HG02840 (cell line): Measurements from ENCODE around the gene MYH9.
"Not testable (repeated sequence)": the region's sequence is repeated elsewhere in the genome, so short reads cannot be mapped to it uniquely, and the experiment has no call there.

Source experiments
- ATAC-seq: cut with Tn5 transposase; IDR thresholded peaks from one replicate; pipeline ENCODE4 v1.9.1; 2021; ENCODE audit warnings: mild to moderate bottlenecking, moderate library complexity, moderate number of reproducible peaks; ENCODE audit not compliant: unreplicated experiment, low FRiP score

Gene MYH9

GRCh38 chr22:36256478-36256877 is 131.3 kb downstream of the MYH9 start:
- ATAC-seq = no peak

GRCh38 chr22:36255572-36255971 is 132.2 kb downstream of the MYH9 start:
- ATAC-seq = not testable (repeated sequence)

DNA sequence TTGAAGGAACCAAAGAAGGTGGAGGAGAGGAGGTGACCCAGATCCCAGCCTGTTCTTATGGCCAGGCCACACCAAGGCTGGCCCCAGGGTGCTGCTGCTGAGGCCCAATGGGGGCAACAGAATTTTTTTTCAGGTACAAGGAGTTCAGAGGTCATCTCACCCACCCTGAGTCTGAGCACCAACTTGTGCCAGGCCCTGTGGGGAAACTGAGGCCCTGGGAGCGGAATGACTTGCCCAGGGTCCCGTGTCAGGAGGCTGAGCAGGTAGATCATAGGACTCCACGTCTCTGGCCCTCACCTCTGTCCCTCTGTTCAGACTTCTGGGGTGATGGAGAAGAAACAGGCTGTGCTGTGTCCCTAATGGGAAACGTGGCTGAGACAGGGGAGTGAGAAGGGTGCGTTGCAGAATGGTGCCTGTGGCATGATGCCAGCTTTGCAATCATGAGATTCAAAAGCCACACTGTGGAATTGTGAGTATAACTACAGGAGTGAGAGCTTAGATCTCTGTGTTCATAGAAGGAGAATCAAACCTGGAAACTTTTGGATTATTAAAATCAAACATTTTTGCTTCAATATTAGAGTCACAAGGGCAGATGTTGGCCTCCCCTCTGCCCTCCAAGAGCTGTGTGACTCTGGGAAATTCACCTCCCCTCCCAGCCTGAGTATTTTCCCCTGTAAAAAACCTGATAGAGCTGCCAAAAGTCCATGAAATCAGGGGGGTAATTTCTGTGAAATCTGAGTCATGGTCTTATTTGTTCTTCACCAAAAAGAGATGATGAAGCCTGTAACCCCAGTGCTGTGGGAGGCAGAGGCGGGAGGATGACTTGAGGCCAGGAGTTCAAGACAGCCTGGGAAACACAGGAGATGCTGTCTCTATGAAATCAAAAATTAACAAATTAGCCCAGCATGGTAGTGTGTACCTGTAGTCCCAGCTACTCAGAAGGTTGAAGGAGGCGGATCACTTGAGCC is 134.0 kb downstream of the MYH9 start:
- no peak for ATAC-seq

DNA sequence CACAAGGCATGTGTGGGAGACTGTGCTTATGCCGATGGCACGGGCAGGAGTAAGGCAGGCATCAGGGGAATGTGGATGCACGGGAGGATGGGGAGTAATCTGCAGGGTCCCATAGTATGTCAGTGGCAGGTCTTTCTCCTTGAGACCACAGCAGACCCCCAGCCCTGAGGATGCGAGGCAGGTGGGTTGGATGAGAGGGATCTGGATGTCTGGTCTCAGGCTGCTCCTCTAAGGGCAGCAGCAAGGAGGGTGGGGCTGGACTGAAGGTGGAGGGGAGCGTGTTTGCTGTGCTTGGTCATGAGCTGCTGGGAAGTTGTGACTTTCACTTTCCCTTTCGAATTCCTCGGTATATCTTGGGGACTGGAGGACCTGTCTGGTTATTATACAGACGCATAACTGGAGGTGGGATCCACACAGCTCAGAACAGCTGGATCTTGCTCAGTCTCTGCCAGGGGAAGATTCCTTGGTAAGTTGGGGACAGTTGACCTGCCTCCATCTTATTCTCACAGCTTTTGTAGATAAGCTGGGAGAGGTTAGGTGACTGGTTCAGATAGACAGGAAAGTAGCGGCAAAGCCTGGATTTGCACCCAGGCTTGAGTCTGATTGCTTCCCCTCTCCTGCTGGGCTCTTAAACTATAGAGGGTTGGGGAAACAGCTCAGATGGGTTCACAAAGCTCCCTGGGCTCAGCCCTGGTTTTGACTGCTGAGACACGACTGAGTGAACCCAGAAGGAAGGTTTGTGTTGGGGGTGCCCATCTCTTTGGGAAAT is 134.8 kb downstream of the MYH9 start, which contains the start of gene APOL1:
APOL1 (plus strand) TSS at position 380 of the 769 bp plus-strand sequence. CDS start 1,823 bp downstream, outside the sequence.
- no peak for ATAC-seq

DNA sequence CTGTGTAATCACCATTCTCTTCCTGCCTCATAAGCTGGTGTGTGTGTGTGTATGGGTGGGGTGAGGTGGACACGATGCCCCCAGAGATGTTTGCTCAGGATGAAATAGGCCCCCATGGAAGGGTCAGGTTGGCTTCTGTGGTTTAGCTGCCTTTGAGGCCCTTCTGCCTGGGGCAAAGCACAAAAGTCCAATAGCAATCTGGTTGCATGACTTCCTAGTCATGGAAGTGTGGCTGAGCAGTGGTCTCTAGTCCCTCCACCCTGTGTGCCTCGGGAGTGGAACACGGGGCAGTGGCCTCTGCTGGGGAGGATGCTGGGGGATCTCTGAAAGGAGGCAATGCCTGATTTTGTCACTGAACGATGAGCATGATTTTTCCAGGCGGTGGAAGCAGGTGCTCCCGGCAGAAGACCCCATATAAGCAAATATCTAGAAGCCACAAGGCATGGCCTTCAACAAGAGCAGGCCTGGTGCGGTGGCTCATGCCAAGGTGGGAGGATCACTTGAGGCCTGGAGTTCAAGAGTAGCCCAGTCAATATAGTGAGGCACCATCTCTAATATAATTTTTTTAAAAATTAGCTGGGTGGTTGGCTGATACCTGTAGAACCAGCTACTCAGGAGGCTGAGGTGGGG is 135.7 kb downstream of the MYH9 start:
- ATAC-seq = not testable (repeated sequence)

GRCh38 chr22:36250292-36250960 is 137.3 kb downstream of the MYH9 start:
- not testable (repeated sequence) for ATAC-seq

DNA sequence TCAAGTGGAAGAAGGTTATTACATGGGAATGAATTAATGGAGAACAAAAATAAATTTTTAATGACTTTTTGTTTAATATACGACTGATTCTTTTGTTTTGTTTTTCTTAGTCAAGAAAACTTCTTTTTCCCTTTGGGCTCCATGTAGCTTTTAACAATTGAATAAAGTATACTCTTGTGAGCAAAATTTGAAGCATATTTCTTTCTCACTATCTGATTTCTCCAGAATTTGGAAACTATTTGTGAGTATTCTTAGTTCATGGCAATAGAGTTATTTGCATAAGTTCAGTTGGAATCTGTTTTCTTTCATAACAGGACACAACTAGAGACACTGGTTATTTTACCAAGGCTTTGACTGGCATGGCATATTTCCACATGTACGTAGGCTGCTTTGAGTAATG is 138.6 kb downstream of the MYH9 start:
- ATAC-seq = no peak

GRCh38 chr22:36247955-36248354 is 139.8 kb downstream of the MYH9 start:
- ATAC-seq = no peak

- no peak for ATAC-seq
Measured at GRCh38 chr22:36246718-36247117, 141.0 kb downstream of the MYH9 start.

- ATAC-seq = no peak
Measured at GRCh38 chr22:36245805-36246356, 141.9 kb downstream of the MYH9 start.

DNA sequence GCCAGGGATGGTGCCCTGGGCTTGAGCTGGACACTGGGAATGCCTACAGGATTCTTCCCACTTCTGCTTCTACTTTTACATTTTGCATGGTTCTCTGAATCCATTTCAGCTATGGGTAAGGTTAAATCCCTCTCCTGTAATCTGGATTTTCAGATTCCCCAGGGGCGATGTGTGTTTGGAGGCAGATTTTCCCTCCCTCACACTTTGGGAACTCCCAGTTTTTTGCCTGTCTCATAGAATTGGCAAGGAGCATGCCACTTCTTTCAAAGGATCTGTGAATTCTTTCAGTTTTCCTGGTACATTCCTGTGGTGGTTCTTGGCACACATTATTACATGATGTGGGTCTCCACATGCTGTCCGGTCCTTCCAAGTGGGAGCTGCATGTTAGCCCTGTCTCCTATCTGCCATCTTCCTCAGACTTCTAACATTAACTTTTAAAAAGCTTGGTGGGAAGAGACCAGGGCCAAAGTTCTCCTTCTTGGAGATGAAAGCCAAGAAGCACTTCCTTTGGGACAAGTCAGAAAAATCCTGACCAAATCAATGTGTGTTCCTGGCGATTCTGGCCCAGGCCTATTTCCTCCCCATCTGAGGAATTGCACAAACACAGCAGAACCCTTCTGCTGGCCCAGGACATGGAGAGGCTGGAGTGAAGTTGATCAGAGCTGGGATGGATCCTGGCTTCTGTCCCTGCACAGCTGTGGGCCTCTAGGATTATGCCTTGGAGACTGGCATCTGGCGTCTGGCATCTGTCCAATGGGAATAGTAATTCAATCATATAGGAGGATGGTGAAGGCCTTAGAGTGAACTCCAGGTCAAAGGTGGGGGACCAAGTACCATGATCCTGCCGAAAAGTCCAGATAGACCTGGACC is 143.0 kb downstream of the MYH9 start:
- ATAC-seq = no peak

DNA sequence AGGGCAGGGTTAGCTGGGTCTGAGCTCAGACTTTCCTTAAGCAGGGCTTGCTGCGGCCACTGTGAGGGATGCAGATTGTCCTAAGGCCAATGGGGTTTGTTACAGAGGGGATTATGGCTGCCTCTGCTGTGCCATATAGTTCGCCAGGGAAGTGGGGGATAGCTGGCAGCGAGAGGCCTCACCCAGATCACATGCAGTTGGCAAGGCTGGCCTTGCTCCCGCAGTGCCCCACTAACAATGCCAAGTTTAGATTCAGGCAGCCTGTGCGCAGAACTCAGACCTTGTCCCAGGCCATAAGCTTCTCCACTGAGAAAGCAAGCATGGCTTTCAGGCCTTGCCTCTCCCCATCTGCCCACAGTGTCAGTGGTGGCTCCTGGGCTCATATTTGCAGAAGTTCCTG is 143.8 kb downstream of the MYH9 start:
- ATAC-seq = no peak

- ATAC-seq = peak; percentile 74
Measured at GRCh38 chr22:36239401-36240171, 148.2 kb downstream of the MYH9 start, which contains the start of gene APOL2. APOL2 (minus strand) TSS chr22:36239527; CDS start chr22:36233162, 6,365 bp downstream.

- ATAC-seq = no peak
Measured at GRCh38 chr22:36239150-36239400, 148.7 kb downstream of the MYH9 start.

DNA sequence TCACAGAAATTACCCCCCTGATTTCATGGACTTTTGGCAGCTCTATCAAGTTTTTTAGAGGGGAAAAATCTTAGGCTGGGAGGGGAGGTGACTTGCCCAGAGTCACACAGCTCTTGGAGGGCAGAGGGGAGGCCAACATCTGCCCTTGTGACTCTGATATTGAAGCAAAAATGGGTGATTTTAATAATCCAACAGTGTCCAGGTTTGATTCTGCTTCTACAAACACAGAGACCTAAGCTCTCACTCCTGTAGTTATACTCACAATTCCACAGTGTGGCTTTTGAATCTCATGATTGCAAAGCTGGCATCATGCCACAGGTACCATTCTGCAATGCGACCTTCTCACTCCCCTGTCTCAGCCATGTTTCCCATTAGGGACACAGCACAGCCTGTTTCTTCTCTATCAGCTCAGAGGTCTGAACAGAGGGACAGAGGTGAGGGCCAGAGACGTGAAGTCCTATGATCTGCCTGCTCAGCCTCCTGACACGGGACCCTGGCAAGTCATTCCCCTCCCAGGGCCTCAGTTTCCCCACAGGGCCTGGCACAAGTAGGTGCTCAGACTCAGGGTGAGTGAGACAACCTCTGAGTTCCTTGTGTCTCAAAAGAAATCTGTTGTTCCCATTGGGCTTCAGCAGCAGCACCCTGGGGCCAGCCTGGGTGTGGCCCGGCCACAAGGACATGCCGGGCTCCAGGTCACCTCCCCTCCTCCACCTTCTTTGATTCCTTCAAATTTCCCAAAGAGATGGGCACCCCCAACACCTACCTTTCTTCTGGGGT is 149.2 kb downstream of the MYH9 start:
- no peak for ATAC-seq

DNA sequence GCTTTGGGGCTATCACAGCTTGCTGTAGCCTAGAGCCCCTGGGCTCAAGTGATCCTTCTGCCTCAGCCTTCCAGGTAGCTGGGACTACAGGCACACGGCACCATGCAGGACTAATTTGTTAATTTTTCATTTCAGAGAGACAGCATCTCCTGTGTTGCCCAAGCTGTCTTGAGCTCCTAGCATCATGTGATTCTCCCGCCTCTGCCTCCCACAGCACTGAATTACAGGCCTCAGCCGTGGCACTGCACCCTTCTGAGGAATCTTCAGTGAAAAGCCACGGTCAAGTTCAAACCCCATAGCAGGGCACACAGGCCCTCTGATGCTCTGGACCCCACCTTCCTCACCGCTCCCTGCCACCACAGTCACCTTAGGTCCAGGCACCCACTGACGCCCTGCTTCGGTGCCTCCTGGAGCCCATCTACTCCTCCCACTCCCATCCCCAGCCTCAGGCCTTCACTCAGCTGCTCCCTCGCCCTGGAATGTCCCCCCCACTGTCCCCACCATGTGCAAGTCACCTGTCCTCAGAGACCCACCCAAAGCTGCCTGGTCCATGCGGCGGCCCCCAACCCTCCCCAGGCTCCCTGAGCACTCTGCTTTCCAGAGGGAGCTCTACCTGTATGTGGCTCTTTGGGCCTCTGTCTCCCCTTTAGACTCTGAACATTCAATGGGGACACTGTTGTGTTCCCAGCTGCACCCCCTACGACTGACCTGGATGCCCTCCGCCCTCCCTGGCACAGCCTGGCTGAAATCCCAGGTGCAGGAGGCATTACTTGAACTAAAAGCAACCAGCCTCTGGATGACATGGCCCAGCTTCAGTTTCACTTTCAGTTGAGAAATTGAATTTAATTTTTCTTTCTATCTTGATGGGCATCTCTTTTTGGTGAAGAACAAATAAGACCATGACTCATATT is 150.1 kb downstream of the MYH9 start:
- ATAC-seq = no peak
